Activated CD4-positive, alpha-beta T cell treated with anti-CD3 and anti-CD28 coated beads, Interleukin-2, amount 10 ng/mL, durations not matched to agents 7 days and 5 days (primary cell): ENCODE data around the gene RBM43. TPM values are rescaled to one million over a fixed set of nuclear protein-coding genes. Genes with fewer than 3 reads are reported as not detected.

Experiments
- CTCF ChIA-PET: fragments of 350-600 bp; sonication (Branson Sonifier 250); formaldehyde crosslinking; loops from one replicate; lab custom pipeline; 2021; ENCODE audit warnings: antibody characterized with exemption; lab: Charles Lee
- POLR2A ChIA-PET: fragments of 350-600 bp; sonication (Branson Sonifier 250); formaldehyde crosslinking; loops from one replicate; lab custom pipeline; 2021; ENCODE audit warnings: antibody characterized with exemption; lab: Charles Lee
- DNase-seq: peaks from one replicate; pipeline ENCODE4 v3.0.0-alpha.2; 2020
- H3K27ac Mint-ChIP-seq: one replicate; pipeline ENCODE4 v1.8.0; 2021; ENCODE audit warnings: mild to moderate bottlenecking, moderate library complexity, mixed read lengths
- H3K27me3 Mint-ChIP-seq: one replicate; pipeline ENCODE4 v1.8.0; 2021; ENCODE audit warnings: mixed read lengths
- H3K36me3 Mint-ChIP-seq: one replicate; pipeline ENCODE4 v1.8.0; 2021; ENCODE audit warnings: low read depth, mixed read lengths
- H3K4me1 Mint-ChIP-seq: one replicate; pipeline ENCODE4 v1.8.0; 2021; ENCODE audit warnings: mixed read lengths
- H3K4me3 Mint-ChIP-seq: one replicate; pipeline ENCODE4 v1.8.0; 2021; ENCODE audit warnings: mild to moderate bottlenecking, moderate library complexity, mixed read lengths
- H3K9me3 Mint-ChIP-seq: one replicate; pipeline ENCODE4 v1.8.0; 2021; ENCODE audit warnings: mixed read lengths
- total RNA-seq, 2 experiments: library from RNA; stranded (reverse); gene quantifications; one replicate each; pipeline ENCODE4 v1.2.3, GENCODE V29; 2021

Gene RBM43
- total RNA-seq, 2 experiments from 2014 or later = 6.9 to 8.2 TPM

DNA sequence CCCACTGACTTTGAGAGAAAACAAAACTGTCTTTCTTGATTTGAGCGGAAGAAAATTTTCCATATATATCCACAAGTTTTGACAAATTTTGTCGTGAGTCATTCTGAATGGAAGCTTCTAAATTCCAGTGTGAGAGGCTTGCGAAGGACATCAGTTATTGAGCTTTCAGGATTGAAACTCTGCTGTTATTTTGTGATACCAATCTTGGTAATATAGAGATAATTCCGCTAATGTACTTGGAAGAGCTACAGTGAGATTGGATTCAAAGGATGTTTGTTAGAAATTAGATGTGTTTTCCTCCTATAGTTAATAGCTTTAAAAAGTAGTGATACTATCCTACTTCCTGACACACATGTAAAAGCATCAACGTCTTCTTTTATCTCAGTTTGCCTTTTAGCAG is 61.4 kb downstream of the RBM43 start:
- ChIA-PET POLR2A (no interaction called here), CTCF (no interaction called here)
- Mint-ChIP-seq H3K9me3 (no peaks in the 10 kb centered on the region), H3K36me3 (no peaks in the 10 kb centered on the region), H3K4me1 (no peaks in the 10 kb centered on the region), H3K4me3 (no peak overlapping the region), H3K27ac (no peak overlapping the region), H3K27me3 (peaks cover 15% of the 10 kb centered on the region)
- no peak for DNase-seq

DNA sequence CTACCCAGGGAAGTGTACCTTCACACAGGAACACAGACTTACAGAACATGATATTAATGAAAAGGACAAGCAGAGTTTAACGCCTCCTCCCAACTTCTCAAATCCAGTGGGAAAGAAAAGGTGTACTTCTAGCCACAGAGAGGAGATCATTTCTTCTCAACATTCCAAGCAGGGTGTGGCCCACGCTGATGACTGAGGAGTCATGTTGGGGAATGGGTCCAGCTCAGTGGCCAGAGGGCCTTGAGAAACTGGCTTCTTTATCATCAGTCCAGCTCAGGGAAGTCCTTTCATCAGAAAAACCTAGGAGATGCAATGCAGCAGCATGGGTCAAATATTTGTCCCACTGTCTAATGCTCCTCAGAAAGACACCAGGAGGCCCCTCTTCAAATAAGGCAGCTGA is 63.0 kb downstream of the RBM43 start:
- DNase-seq = no peak
- H3K27ac Mint-ChIP-seq = no peak overlapping the region
- H3K9me3 Mint-ChIP-seq = no peaks in the 10 kb centered on the region
- H3K36me3 Mint-ChIP-seq = no peaks in the 10 kb centered on the region
- peaks cover 9% of the 10 kb centered on the region for H3K27me3 Mint-ChIP-seq
- H3K4me1 Mint-ChIP-seq = no peaks in the 10 kb centered on the region
- ChIA-PET POLR2A (no interaction called here), CTCF (no interaction called here)
- no peak overlapping the region for H3K4me3 Mint-ChIP-seq

Other genes with a start within 250 kb of the RBM43 start
- 10 to 100 TPM; 71.6 to 80.7 TPM for gene NMI, start 27.8 kb upstream of the RBM43 start, total RNA-seq
- gene TNFAIP6, start 95.7 kb upstream of the RBM43 start, total RNA-seq = not detected
- gene RIF1, start 148.0 kb upstream of the RBM43 start, total RNA-seq = 10 to 100 TPM; 57.1 to 57.3 TPM